Measurements from ENCODE around the gene EMC1.

The EMC1 gene

DNA sequence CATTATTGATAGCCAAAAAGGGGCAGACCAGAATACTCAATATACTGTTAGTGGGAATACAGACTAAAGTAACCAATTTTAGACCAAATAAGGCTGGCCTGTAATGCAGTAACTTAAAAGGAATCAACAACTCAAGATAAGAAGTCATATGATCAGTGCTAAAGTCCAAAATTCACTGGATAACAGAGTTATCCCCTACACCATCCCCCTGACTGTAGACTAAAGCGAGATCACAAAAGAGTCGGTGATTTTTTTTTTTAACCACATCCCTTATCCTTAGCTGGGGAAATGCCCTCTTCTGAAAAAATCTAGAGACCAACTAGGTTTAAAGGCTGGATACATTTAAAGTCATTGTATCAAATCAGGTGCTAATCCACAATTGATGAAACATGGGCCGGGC lies 48.9 kb downstream of the EMC1 start:
- Histone ChIP-seq H3K9ac (ENCODE audit: low read depth, low read length) (no peak overlapping the region), H3K27ac (ENCODE audit: low read depth, low read length) (no peak overlapping the region), H3K4me3 (ENCODE audit: low read depth, low read length) (no peak overlapping the region), H3K9me3 (ENCODE audit: control insufficient read depth, insufficient read depth, low read length) (no peaks in the 10 kb centered on the region), H3K4me1 (ENCODE audit: control insufficient read depth, insufficient read depth, low read length) (no peaks in the 10 kb centered on the region), H3K27me3 (ENCODE audit: control insufficient read depth, insufficient read depth, low read length) (no peaks in the 10 kb centered on the region), H3K36me3 (ENCODE audit: control insufficient read depth, insufficient read depth, low read length) (peaks cover 51% of the 10 kb centered on the region)

DNA sequence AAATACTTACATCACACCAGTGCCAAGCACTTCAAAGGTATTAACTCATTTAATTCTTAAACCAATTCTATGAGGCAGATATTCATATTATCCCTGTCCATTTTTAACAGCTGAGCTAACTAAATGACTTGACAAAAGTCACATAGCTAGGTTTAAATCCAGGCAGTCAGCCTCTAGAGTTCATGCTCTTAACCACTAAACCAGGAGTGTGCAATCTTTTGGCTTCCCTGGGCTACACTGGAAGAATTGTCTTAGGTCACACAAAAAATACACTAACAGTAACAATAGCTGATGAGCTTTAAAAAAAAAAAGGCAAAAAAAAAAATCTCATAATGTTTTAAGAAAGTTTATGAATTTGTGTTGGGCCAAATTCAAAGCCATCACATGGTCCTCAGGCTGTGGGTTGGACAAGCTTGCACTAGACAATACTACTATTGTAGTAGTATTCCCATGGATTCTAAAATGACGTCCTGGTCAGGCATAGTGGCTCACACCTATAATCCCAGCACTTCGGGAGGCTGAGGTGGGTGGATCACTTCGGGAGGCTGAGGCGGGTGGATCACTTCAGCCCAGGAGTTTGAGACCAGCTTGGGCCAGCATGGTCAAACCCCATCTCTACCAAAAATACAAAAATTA lies 51.2 kb downstream of the EMC1 start:
- Histone ChIP-seq H3K36me3 (ENCODE audit: control insufficient read depth, insufficient read depth, low read length) (peaks cover 73% of the 10 kb centered on the region), H3K9me3 (ENCODE audit: control insufficient read depth, insufficient read depth, low read length) (no peaks in the 10 kb centered on the region), H3K27me3 (ENCODE audit: control insufficient read depth, insufficient read depth, low read length) (no peaks in the 10 kb centered on the region), H3K9ac (ENCODE audit: low read depth, low read length) (no peak overlapping the region), H3K4me3 (ENCODE audit: low read depth, low read length) (no peak overlapping the region), H3K27ac (ENCODE audit: low read depth, low read length) (no peak overlapping the region), H3K4me1 (ENCODE audit: control insufficient read depth, insufficient read depth, low read length) (no peaks in the 10 kb centered on the region)

DNA sequence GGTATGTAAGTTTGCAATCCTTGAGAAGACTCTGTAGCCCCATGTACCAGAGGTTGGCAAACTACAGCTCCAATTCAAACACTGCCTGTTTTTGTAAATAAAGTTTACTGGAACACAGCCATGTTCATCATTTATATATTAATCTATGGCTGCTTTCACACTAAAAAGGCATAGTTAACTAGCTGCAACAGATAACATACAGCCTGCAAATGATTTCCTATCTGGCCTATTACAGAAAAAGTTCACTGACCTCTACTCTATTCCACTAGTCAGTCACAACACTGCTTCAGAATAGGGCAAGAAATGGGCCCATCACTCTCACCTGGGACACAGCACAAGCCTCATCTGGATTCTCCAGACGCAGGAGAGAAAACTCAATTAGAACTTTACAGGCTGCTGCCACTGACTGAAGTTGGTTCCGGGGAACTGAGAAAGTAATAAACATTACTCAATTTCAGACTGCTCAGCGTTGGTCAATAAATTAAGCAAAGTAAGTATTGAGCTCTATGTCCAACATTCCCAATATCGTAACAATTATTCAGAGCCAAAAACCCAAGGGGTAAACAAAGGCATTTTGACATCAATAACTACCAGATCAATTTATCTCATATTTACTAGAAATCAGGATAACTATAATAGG lies 51.9 kb downstream of the EMC1 start:
- no peaks in the 10 kb centered on the region for H3K9me3 ChIP-seq (ENCODE audit: control insufficient read depth, insufficient read depth, low read length)
- H3K4me1 ChIP-seq (ENCODE audit: control insufficient read depth, insufficient read depth, low read length): no peaks in the 10 kb centered on the region
- H3K9ac ChIP-seq (ENCODE audit: low read depth, low read length): no peak overlapping the region
- H3K27ac ChIP-seq (ENCODE audit: low read depth, low read length): no peak overlapping the region
- peaks cover 72% of the 10 kb centered on the region for H3K36me3 ChIP-seq (ENCODE audit: control insufficient read depth, insufficient read depth, low read length)
- no peaks in the 10 kb centered on the region for H3K27me3 ChIP-seq (ENCODE audit: control insufficient read depth, insufficient read depth, low read length)
- no peak overlapping the region for H3K4me3 ChIP-seq (ENCODE audit: low read depth, low read length)

DNA sequence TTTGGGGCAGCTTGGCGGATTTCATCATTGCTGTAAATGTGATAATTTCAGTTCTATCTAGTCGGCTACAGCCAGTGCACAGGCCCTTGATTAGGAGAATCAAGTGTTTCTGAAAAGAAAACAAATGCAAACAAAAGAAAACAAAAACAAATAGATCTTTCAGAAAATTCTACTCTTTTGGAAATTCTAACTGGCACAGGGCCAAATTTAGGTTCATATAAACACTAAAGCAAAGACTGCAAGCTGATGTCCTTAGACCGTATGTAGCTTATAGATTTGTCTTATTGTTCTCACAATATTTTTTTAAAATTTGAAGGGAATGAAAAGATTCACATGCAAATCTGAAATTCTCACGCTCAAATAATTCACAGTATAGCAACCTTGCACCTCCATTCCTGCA lies 52.5 kb downstream of the EMC1 start:
- Histone ChIP-seq H3K36me3 (ENCODE audit: control insufficient read depth, insufficient read depth, low read length) (peaks cover 79% of the 10 kb centered on the region), H3K27me3 (ENCODE audit: control insufficient read depth, insufficient read depth, low read length) (no peaks in the 10 kb centered on the region), H3K9ac (ENCODE audit: low read depth, low read length) (no peak overlapping the region), H3K9me3 (ENCODE audit: control insufficient read depth, insufficient read depth, low read length) (no peaks in the 10 kb centered on the region), H3K27ac (ENCODE audit: low read depth, low read length) (no peak overlapping the region), H3K4me1 (ENCODE audit: control insufficient read depth, insufficient read depth, low read length) (no peaks in the 10 kb centered on the region), H3K4me3 (ENCODE audit: low read depth, low read length) (no peak overlapping the region)

DNA sequence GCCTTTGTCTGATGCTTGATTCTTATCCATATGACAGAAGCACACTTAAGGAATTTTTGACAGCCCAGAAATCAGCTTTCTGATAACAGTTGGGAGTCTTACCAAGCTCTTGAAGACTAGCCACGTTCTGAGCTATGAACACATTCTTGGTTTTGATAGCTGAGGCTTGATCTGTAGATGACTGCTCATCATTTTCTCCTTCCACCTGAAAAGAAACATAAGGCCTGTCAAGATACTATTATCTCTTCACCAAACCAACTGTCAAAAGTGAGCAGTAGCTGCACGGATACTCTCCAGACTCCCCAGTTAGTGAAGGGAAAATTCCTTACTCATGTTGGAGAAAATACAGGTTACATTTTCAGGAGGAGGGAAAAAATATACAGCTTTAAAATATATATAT lies 53.5 kb downstream of the EMC1 start:
- Histone ChIP-seq H3K9ac (ENCODE audit: low read depth, low read length) (no peak overlapping the region), H3K4me1 (ENCODE audit: control insufficient read depth, insufficient read depth, low read length) (no peaks in the 10 kb centered on the region), H3K9me3 (ENCODE audit: control insufficient read depth, insufficient read depth, low read length) (no peaks in the 10 kb centered on the region), H3K36me3 (ENCODE audit: control insufficient read depth, insufficient read depth, low read length) (peaks cover 88% of the 10 kb centered on the region), H3K27ac (ENCODE audit: low read depth, low read length) (no peak overlapping the region), H3K27me3 (ENCODE audit: control insufficient read depth, insufficient read depth, low read length) (no peaks in the 10 kb centered on the region), H3K4me3 (ENCODE audit: low read depth, low read length) (no peak overlapping the region)

DNA sequence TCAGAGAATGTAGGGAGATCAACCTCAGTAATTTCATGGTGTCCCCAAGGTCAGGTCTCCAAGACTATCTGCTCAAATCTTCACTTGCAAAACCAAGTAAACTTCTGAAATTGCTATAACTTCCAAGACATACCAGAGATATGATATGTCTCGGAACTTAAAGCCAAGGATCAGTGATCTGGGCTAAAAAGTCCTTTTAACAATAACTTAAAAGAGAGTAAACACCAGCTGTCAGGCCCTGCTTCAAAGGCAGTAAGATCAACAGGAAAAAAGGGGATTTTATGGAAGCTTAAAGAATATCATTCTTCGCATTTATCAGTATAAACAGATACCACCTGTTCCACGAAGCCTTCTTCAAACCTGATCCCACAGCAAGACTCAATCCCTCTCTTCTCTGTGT lies 55.0 kb downstream of the EMC1 start:
- no peaks in the 10 kb centered on the region for H3K9me3 ChIP-seq (ENCODE audit: control insufficient read depth, insufficient read depth, low read length)

DNA sequence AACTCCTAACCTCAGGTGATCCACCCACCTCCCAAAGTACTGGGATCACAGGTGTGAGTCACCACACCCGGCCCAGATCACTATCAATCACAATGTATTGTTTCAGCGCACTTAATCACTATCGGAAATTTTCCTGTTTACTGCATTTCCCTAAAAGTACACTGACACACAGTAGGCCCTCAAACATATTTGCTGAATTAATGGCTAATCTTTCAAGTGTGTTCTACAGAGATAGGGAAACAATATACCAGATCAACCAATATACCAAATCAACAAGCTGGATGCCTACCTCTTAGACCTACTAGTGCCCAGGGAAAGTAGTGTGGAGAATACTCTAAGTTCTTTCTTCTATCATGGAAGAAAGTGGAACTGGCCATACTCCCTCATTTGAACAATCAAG lies 58.3 kb downstream of the EMC1 start:
- Histone ChIP-seq H3K27me3 (ENCODE audit: control insufficient read depth, insufficient read depth, low read length) (no peaks in the 10 kb centered on the region), H3K36me3 (ENCODE audit: control insufficient read depth, insufficient read depth, low read length) (peaks cover 95% of the 10 kb centered on the region), H3K4me3 (ENCODE audit: low read depth, low read length) (no peak overlapping the region)

More for the DNA sequence above, 55.0 kb downstream of the EMC1 start:
- H3K9ac ChIP-seq (ENCODE audit: low read depth, low read length): no peak overlapping the region
- no peak overlapping the region for H3K4me3 ChIP-seq (ENCODE audit: low read depth, low read length)
- no peaks in the 10 kb centered on the region for H3K27me3 ChIP-seq (ENCODE audit: control insufficient read depth, insufficient read depth, low read length)
- H3K36me3 ChIP-seq (ENCODE audit: control insufficient read depth, insufficient read depth, low read length): peaks cover 97% of the 10 kb centered on the region
- no peaks in the 10 kb centered on the region for H3K4me1 ChIP-seq (ENCODE audit: control insufficient read depth, insufficient read depth, low read length)
- H3K27ac ChIP-seq (ENCODE audit: low read depth, low read length): no peak overlapping the region

DNA sequence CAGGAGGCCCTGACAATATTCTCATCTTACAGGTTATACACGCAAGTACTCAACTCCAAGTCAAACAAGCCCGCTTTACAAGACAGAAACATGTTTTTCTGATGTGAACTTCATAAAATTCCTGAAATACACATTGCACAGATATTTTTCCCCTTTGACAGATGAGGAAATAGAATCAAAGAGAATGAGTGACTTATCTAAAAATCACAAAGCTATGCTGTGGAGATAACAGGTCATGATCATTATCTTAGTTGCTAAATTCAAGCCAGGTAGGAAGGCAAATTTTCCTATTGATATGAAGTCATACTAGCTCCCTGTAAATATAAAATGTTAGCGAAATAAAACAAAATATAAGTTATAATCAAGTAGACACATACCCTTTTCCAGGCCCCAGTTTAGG lies 59.5 kb downstream of the EMC1 start:
- H3K36me3 ChIP-seq (ENCODE audit: control insufficient read depth, insufficient read depth, low read length): peaks cover 95% of the 10 kb centered on the region

More for the DNA sequence above, 58.3 kb downstream of the EMC1 start:
- Histone ChIP-seq H3K27ac (ENCODE audit: low read depth, low read length) (no peak overlapping the region), H3K4me1 (ENCODE audit: control insufficient read depth, insufficient read depth, low read length) (no peaks in the 10 kb centered on the region), H3K9ac (ENCODE audit: low read depth, low read length) (no peak overlapping the region), H3K9me3 (ENCODE audit: control insufficient read depth, insufficient read depth, low read length) (no peaks in the 10 kb centered on the region)

DNA sequence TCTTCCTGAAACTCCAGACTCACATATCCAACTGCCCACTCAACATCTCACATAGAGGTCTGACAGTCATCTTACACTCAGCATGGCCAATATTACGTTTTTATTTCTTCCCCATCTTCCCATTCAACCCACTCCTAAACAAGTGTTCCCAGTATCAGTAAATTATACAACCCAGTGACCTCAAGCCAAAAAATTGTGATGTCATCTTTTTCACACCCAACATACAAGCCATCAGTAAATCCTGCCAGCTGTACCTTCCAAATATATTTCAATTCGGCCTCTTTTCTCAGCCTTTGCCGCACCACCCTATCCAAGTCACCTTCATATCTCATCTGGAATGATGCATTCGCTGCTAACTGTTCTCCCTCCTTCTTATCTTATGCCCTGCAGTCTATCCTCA lies 60.9 kb downstream of the EMC1 start:
- no peaks in the 10 kb centered on the region for H3K9me3 ChIP-seq (ENCODE audit: control insufficient read depth, insufficient read depth, low read length)
- H3K4me1 ChIP-seq (ENCODE audit: control insufficient read depth, insufficient read depth, low read length): no peaks in the 10 kb centered on the region
- peaks cover 95% of the 10 kb centered on the region for H3K36me3 ChIP-seq (ENCODE audit: control insufficient read depth, insufficient read depth, low read length)
- H3K27me3 ChIP-seq (ENCODE audit: control insufficient read depth, insufficient read depth, low read length): no peaks in the 10 kb centered on the region
- H3K9ac ChIP-seq (ENCODE audit: low read depth, low read length): no peak overlapping the region
- H3K4me3 ChIP-seq (ENCODE audit: low read depth, low read length): no peak overlapping the region
- no peak overlapping the region for H3K27ac ChIP-seq (ENCODE audit: low read depth, low read length)

More for the DNA sequence above, 59.5 kb downstream of the EMC1 start:
- Histone ChIP-seq H3K9ac (ENCODE audit: low read depth, low read length) (no peak overlapping the region), H3K9me3 (ENCODE audit: control insufficient read depth, insufficient read depth, low read length) (no peaks in the 10 kb centered on the region), H3K4me3 (ENCODE audit: low read depth, low read length) (no peak overlapping the region), H3K27ac (ENCODE audit: low read depth, low read length) (no peak overlapping the region), H3K4me1 (ENCODE audit: control insufficient read depth, insufficient read depth, low read length) (no peaks in the 10 kb centered on the region), H3K27me3 (ENCODE audit: control insufficient read depth, insufficient read depth, low read length) (no peaks in the 10 kb centered on the region)

DNA sequence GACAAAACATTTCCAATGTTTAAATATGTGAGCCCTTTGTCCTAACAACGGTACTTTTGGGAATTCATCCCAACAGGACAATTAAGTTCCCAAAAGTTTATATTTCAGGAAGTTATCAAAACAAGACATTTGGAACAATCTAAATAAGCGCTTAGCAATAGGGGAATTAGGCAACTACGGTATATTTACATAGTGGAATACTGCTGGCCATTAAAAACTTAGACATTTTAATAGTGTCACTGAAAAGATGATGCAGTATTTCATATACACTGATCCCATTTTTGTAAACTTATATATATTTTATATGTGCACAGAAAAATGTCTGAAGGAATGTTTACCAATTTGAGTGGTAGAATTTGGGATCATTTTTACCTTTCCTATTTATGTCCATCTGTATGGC lies 62.1 kb downstream of the EMC1 start:
- Histone ChIP-seq H3K36me3 (ENCODE audit: control insufficient read depth, insufficient read depth, low read length) (peaks cover 98% of the 10 kb centered on the region), H3K4me1 (ENCODE audit: control insufficient read depth, insufficient read depth, low read length) (no peaks in the 10 kb centered on the region), H3K9ac (ENCODE audit: low read depth, low read length) (no peak overlapping the region), H3K27ac (ENCODE audit: low read depth, low read length) (no peak overlapping the region), H3K27me3 (ENCODE audit: control insufficient read depth, insufficient read depth, low read length) (no peaks in the 10 kb centered on the region), H3K9me3 (ENCODE audit: control insufficient read depth, insufficient read depth, low read length) (no peaks in the 10 kb centered on the region), H3K4me3 (ENCODE audit: low read depth, low read length) (no peak overlapping the region)

DNA sequence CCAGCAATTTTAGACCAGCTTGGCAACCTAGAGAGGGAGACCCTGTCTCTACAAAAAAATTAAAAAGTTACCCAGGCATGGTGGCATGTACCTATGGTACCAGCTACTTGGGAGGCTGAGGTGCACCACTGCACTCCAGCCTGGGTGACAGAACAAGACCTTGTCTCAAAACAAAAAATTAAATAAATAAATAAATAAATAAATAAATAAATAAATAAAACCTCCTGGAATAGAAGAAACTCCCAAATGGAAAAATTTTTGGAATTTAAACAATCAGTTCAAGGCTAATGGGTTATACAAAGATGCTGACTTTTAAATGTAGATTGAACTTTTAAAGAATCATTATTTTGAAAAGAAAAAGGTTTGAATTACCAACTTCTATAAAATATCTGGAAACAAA lies 63.5 kb downstream of the EMC1 start:
- H3K9ac ChIP-seq (ENCODE audit: low read depth, low read length): no peak overlapping the region
- H3K9me3 ChIP-seq (ENCODE audit: control insufficient read depth, insufficient read depth, low read length): no peaks in the 10 kb centered on the region
- no peak overlapping the region for H3K27ac ChIP-seq (ENCODE audit: low read depth, low read length)
- H3K36me3 ChIP-seq (ENCODE audit: control insufficient read depth, insufficient read depth, low read length): peaks cover 96% of the 10 kb centered on the region
- no peak overlapping the region for H3K4me3 ChIP-seq (ENCODE audit: low read depth, low read length)
- H3K4me1 ChIP-seq (ENCODE audit: control insufficient read depth, insufficient read depth, low read length): no peaks in the 10 kb centered on the region
- no peaks in the 10 kb centered on the region for H3K27me3 ChIP-seq (ENCODE audit: control insufficient read depth, insufficient read depth, low read length)
